HepG2 (cell line): ENCODE results near the gene VCAN. TPM values are rescaled to one million over a fixed set of nuclear protein-coding genes. Genes with fewer than 3 reads are reported as not detected.

ENCODE experiments used
- ATAC-seq: fragments of 200-7000 bp; cut with Tn5 transposase; 3 replicates; pipeline ENCODE4 v1.9.1; 2020; ENCODE audit warnings: mild to moderate bottlenecking, moderate library complexity
- BruUV-seq: library from RNA; stranded (reverse); fragments of 400-500 nt; replicated peaks from 2 replicates; lab custom pipeline; 2021; lab: Mats Ljungman, UMichigan
- CTCF ChIA-PET: fragments of 300-600 bp; formaldehyde crosslinking; extraction: SDS; loops from one replicate; lab custom pipeline; 2021; ENCODE audit warnings: low total read pairs, inconsistent platforms, low intra/inter-chr PET ratio; lab: Yijun Ruan, JAX
- POLR2A ChIA-PET: fragments of 350-600 bp; sonication (Branson Sonifier 250); formaldehyde crosslinking; loops from one replicate; lab custom pipeline; 2020; ENCODE audit warnings: antibody characterized with exemption, inconsistent platforms; lab: Yijun Ruan, JAX
- DNase-seq: peaks from one replicate; pipeline ENCODE4 v3.0.0-alpha.2; 2015; ENCODE audit warnings: low spot score
- FAIRE-seq: peaks from 3 replicates; lab custom pipeline; 2011; peaks lifted over from hg19 to GRCh38; lab: Jason Lieb, UNC
- H2AFZ ChIP-seq: one replicate; pipeline ENCODE4 v1.6.1; 2011; ENCODE audit warnings: low read length, inconsistent platforms
- H3K27ac ChIP-seq: fragments of 300-600 bp; 3 replicates; pipeline ENCODE4 v1.8.0; 2011; ENCODE audit warnings: mixed run types, mild to moderate bottlenecking, mixed read lengths, low read length, inconsistent platforms; ENCODE audit not compliant: insufficient read depth; ENCODE audit errors: extremely low read length
- H3K27me3 ChIP-seq, 2 experiments: fragments of 200-600 bp in 1 of 2; 2 replicates in 1 of 2; 3 replicates in 1 of 2; pipeline versions ENCODE4 v1.6.0 to v1.8.0; 2011; ENCODE audit warnings: low read length in 2 of 2, mild to moderate bottlenecking in 2 of 2, moderate library complexity in 2 of 2, inconsistent platforms in 1 of 2; ENCODE audit not compliant: insufficient read depth in 2 of 2, control insufficient read depth in 1 of 2
- H3K36me3 ChIP-seq, 2 experiments: fragments of 200-600 bp in 1 of 2; replicated peaks in 1 of 2; 2 replicates in 1 of 2; 3 replicates in 1 of 2; pipeline versions ENCODE4 v1.5.1 to v1.8.0; 2011; ENCODE audit warnings: low read length in 2 of 2, inconsistent platforms in 1 of 2; ENCODE audit not compliant: insufficient read depth in 2 of 2, control insufficient read depth in 1 of 2
- H3K4me1 ChIP-seq: 2 replicates; pipeline ENCODE4 v1.5.1; 2012; ENCODE audit warnings: low read length, inconsistent platforms; ENCODE audit not compliant: insufficient read depth
- H3K4me2 ChIP-seq: 2 replicates; pipeline ENCODE4 v1.6.0; 2011; ENCODE audit warnings: low read depth, low read length, inconsistent platforms
- H3K4me3 ChIP-seq, 3 experiments: fragments of 200-600 bp in 1 of 3; sonication (generic), shearing (Covaris generic) in 1 of 3; replicated peaks in 1 of 3; 2 replicates each; pipeline ENCODE4 v1.5.1; 2011 to 2016; ENCODE audit warnings: low read length in 3 of 3, inconsistent platforms in 2 of 3, low read depth in 2 of 3, mild to moderate bottlenecking in 2 of 3, control low read depth in 1 of 3, mixed read lengths in 1 of 3; ENCODE audit not compliant: insufficient read depth in 1 of 3
- H3K79me2 ChIP-seq: one replicate; pipeline ENCODE4 v1.6.1; 2011; ENCODE audit warnings: low read length, inconsistent platforms; ENCODE audit not compliant: insufficient read depth
- H3K9ac ChIP-seq: 2 replicates; pipeline ENCODE4 v1.6.0; 2011; ENCODE audit warnings: mild to moderate bottlenecking, low read depth, low read length, inconsistent platforms; ENCODE audit not compliant: insufficient read depth
- H3K9me3 ChIP-seq: 2 replicates; pipeline ENCODE4 v1.5.1; 2012; ENCODE audit warnings: mild to moderate bottlenecking, low read length
- H4K20me1 ChIP-seq: 2 replicates; pipeline ENCODE4 v1.6.0; 2011; ENCODE audit warnings: inconsistent platforms, mild to moderate bottlenecking, low read length, moderate library complexity; ENCODE audit not compliant: insufficient read depth
- CEBPB ChIP-seq: IDR thresholded peaks from 2 replicates; pipeline ENCODE4 v1.6.1; 2011; ENCODE audit warnings: low read depth, low read length, improper control_type of control experiment, borderline replicate concordance
- RORA ChIP-seq: sonication (generic); formaldehyde crosslinking; IDR thresholded peaks from 2 replicates; pipeline ENCODE4 v1.5.0; 2020; ENCODE audit warnings: mild to moderate bottlenecking, missing genetic modification reagents, moderate library complexity
- THAP9 ChIP-seq: sonication (generic); formaldehyde crosslinking; IDR thresholded peaks from 2 replicates; pipeline ENCODE4; 2020; ENCODE audit warnings: missing genetic modification reagents, mild to moderate bottlenecking, borderline replicate concordance
- WGBS: methylation state at CpG from one replicate; pipeline ENCODE4 v1.1.6; 2017; ENCODE audit warnings: low lambda C conversion rate; 5-methylcytosine and 5-hydroxymethylcytosine counted together
- in situ Hi-C: cut with HindIII; loops from 2 replicates; pipeline ENCODE4 v1.10.0; 2017; ENCODE audit warnings: low pct_unique_long_range_greater_than_20kb; ENCODE audit not compliant: extremely low pct_ligation_motif_present
- intact Hi-C: fragments of 100-400 bp; cut with micrococcal nuclease; formaldehyde crosslinking; loops from one replicate; pipeline ENCODE4 v1.10.0; 2022; ENCODE audit not compliant: unreplicated experiment
- polyA plus RNA-seq, 8 experiments: library from polyadenylated mRNA; depleted of rRNA in 3 of 8; stranded (reverse) in 7 of 8; unstranded in 1 of 8; fragments of >200 nt; fragmentation: Illumina TruSeq in 4 of 8; extraction: Trizol in 4 of 8; gene quantifications; 2 replicates each; pipeline versions ENCODE4 v1.2.1 to v1.2.3, GENCODE V29; 2011 to 2016; ENCODE audit warnings: low read depth in 4 of 8, missing spikeins in 1 of 8, mixed read lengths in 1 of 8; ENCODE audit not compliant: insufficient read depth in 1 of 8
- total RNA-seq, 5 experiments: library from RNA; depleted of rRNA; stranded (reverse); fragments of >200 nt; fragmentation: Illumina TruSeq; extraction: Trizol; gene quantifications; 2 replicates each; pipeline ENCODE4 v1.2.3, GENCODE V29; 2016; ENCODE audit warnings: low read depth in 1 of 5

Gene VCAN
- total and polyA plus RNA-seq, 2 of the 13 experiments (the other 11 are each of a cell fraction or from before 2014, with no cell fraction given) = 1.2 to 3.5 TPM

- ChIA-PET POLR2A (no interaction called here), CTCF (no interaction called here)
- Histone ChIP-seq H2AFZ (no peak overlapping the region), H3K4me2 (no peak overlapping the region), H4K20me1 (no peaks in the 10 kb centered on the region), H3K9me3 (no peaks in the 10 kb centered on the region), H3K4me1 (no peaks in the 10 kb centered on the region), H3K4me3 (no peak overlapping the region), H3K27me3 (no peaks in the 10 kb centered on the region), H3K79me2 (no peaks in the 10 kb centered on the region), H3K36me3 (no peaks in the 10 kb centered on the region), H3K27ac (no peak overlapping the region), H3K9ac (no peak overlapping the region)
- DNase-seq (no peak), FAIRE-seq (no peak), ATAC-seq (no peak)
- intact Hi-C loops = no loop called here
- in situ Hi-C loops = loop anchor here (25.0 kb wide), 1 partner anchor 792 kb away; no protein-coding TSS in a partner anchor
- no TSS peak for BruUV-seq
- 37% methylated on average over 6 of the region's 6 CpGs for WGBS
- TF ChIP-seq RORA (CRISPR knock-in tag) (no peak), CEBPB (peak; percentile 55), THAP9 (CRISPR knock-in tag) (no peak)
These were observed 42.7 kb upstream of the VCAN start for GRCh38 chr5:83428890-83429289.
